Activated B cell treated with CpG ODN at 0.5 μM for 24 hours (primary cell): ENCODE measurements around the gene INPP5A. TPM values are rescaled to one million over a fixed set of nuclear protein-coding genes. Genes with fewer than 3 reads are reported as not detected.

Source experiments
- ATAC-seq: fragments of 200-7000 bp; cut with Tn5 transposase; one replicate; pipeline ENCODE4 v1.10.0; 2021; ENCODE audit warnings: low read depth, mild to moderate bottlenecking, moderate library complexity
- CTCF ChIA-PET: fragments of 350-600 bp; sonication (Branson Sonifier 250); formaldehyde crosslinking; loops from one replicate; lab custom pipeline; 2021; ENCODE audit warnings: antibody characterized with exemption; lab: Charles Lee
- POLR2A ChIA-PET: fragments of 350-600 bp; sonication (Branson Sonifier 250); formaldehyde crosslinking; loops from one replicate; lab custom pipeline; 2021; ENCODE audit warnings: antibody characterized with exemption; lab: Charles Lee
- DNase-seq: peaks from one replicate; pipeline ENCODE4 v3.0.0; 2022
- H3K27ac Mint-ChIP-seq: one replicate; pipeline ENCODE4 v1.8.0; 2020; ENCODE audit warnings: mixed read lengths
- H3K27me3 Mint-ChIP-seq: one replicate; pipeline ENCODE4 v1.8.0; 2021; ENCODE audit warnings: mixed read lengths
- H3K36me3 Mint-ChIP-seq: one replicate; pipeline ENCODE4 v1.8.0; 2021; ENCODE audit warnings: low read depth, mixed read lengths
- H3K4me1 Mint-ChIP-seq: one replicate; pipeline ENCODE4 v1.8.0; 2021; ENCODE audit warnings: mixed read lengths
- H3K4me3 Mint-ChIP-seq: one replicate; pipeline ENCODE4 v1.8.0; 2020; ENCODE audit warnings: mild to moderate bottlenecking, mixed read lengths
- H3K9me3 Mint-ChIP-seq: one replicate; pipeline ENCODE4 v1.8.0; 2020; ENCODE audit warnings: mixed read lengths
- intact Hi-C: fragments of 100-400 bp; cut with micrococcal nuclease; formaldehyde crosslinking; loops from one replicate; pipeline ENCODE4 v1.15.1; 2024
- total RNA-seq: library from RNA; stranded (reverse); gene quantifications from 2 replicates; pipeline ENCODE4 v1.2.3, GENCODE V29; 2022
- TF ChIP-seq, protein P1 (sequence below): fragments of 200-600 bp; IDR thresholded peaks from one replicate; pipeline ENCODE4 v1.8.0; 2022; ENCODE audit warnings: antibody characterized with exemption, mild to moderate bottlenecking

Gene INPP5A
- total RNA-seq, 1 donor from 2014 or later: 24.9 TPM

DNA sequence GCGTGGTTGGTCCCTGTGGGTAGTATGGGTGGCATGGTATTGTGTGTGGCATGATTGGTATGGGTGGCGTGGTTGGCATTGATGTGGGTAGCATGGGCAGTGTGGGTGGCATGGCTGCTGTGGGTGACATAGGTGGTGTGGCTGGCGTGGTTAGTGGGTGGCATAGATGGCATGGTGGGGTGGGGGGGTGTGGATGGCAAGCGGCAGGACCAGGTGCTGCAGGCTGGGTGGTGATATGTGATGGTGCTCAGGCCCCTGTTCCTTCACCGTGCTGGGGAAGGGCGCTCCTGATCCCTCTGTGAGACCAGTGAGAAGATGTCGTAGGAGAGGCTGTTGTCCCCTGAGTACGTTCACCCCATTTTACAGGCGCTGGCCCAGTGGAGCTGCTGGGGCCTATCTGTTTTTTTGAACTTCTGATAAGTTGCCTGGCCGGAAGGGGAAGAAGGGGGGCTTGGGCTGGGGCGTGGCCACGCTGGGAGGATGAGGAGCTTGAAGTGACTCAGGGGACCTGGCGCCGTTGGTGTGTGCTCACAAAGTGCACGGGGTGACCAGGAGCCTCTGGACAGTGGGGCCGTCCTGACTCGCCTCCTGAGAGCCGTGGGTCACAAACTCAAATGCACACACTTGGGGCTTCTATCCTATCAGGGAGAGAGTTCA lies 17.5 kb downstream of the INPP5A start:
- Mint-ChIP-seq H3K27me3 (no peaks in the 10 kb centered on the region), H3K4me1 (peaks cover 33% of the 10 kb centered on the region), H3K9me3 (no peaks in the 10 kb centered on the region), H3K36me3 (no peaks in the 10 kb centered on the region), H3K4me3 (no peak overlapping the region), H3K27ac (no peak overlapping the region)
- TF ChIP-seq, protein P1, sequence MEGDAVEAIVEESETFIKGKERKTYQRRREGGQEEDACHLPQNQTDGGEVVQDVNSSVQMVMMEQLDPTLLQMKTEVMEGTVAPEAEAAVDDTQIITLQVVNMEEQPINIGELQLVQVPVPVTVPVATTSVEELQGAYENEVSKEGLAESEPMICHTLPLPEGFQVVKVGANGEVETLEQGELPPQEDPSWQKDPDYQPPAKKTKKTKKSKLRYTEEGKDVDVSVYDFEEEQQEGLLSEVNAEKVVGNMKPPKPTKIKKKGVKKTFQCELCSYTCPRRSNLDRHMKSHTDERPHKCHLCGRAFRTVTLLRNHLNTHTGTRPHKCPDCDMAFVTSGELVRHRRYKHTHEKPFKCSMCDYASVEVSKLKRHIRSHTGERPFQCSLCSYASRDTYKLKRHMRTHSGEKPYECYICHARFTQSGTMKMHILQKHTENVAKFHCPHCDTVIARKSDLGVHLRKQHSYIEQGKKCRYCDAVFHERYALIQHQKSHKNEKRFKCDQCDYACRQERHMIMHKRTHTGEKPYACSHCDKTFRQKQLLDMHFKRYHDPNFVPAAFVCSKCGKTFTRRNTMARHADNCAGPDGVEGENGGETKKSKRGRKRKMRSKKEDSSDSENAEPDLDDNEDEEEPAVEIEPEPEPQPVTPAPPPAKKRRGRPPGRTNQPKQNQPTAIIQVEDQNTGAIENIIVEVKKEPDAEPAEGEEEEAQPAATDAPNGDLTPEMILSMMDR: no peak
- peak; percentile 59 for ATAC-seq
- ChIA-PET CTCF (interaction anchor here (0.6 kb wide), 1 partner anchor 17 kb away, joined by 3 read pairs; no protein-coding TSS in a partner anchor), POLR2A (interaction anchor here (0.8 to 2.1 kb wide), 8 partner anchors 10 to 168 kb away, joined by 3 to 30 read pairs (median 3); no protein-coding TSS in a partner anchor)
- intact Hi-C loops: loop anchor here (1.0 kb wide), 4 partner anchors 8 to 38 kb away; partner anchors contain the start of gene INPP5A
- DNase-seq: peak; percentile 63

DNA sequence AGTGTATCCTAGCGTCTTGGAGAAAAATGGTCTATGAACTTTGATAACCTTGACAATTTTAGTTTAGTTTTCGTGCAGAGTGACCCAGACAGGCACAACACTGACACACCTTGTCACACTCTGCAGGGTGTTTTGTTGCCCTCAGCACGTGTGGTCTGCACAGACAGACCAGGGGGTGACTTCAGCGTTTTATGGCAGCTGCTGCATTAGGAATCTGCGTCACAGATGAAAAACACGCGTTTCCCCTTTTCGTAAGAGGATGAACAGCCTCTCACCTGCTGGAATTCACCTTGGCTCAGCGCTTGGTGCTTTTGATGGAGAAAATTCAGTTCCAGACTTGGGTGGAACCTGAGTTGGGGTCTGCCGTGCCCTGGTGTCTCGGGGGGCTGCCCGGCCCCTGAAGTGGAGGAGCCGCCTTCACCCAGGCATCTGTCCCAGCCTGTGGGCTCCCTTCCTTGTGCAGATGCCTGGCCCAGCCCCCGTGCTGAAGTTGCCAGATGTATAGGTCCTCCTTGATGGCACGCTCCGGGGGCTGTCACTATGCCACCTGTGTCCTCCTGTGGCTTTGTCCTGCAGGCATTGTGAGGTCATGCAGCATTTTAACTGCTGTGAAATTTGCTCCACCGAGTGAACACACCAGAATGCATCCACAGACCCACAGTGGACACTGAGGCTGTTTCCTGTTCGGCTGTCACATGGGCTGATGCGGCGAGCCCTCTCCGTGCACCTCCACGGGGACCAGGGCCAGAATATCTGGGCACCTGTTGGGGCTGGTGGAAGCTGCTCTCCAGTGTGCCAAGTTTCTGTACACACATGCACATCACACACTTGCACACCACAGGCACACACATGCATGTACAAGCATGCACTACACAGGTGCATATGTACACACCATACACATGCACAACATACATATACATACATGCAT lies 18.3 kb downstream of the INPP5A start:
- CTCF ChIA-PET: no interaction called here
- Mint-ChIP-seq H3K36me3 (no peaks in the 10 kb centered on the region), H3K27ac (no peak overlapping the region), H3K4me3 (no peak overlapping the region), H3K4me1 (peaks cover 33% of the 10 kb centered on the region), H3K9me3 (no peaks in the 10 kb centered on the region), H3K27me3 (no peaks in the 10 kb centered on the region)
- DNase-seq (no peak), ATAC-seq (peak; percentile 54)
- intact Hi-C loops: loop anchor here (1.0 kb wide), 4 partner anchors 9 to 37 kb away; partner anchors contain the start of gene INPP5A
- TF ChIP-seq, protein P1: no peak
- POLR2A ChIA-PET: interaction anchor here (0.8 to 2.1 kb wide), 8 partner anchors 10 to 168 kb away, joined by 3 to 30 read pairs (median 3); no protein-coding TSS in a partner anchor

DNA sequence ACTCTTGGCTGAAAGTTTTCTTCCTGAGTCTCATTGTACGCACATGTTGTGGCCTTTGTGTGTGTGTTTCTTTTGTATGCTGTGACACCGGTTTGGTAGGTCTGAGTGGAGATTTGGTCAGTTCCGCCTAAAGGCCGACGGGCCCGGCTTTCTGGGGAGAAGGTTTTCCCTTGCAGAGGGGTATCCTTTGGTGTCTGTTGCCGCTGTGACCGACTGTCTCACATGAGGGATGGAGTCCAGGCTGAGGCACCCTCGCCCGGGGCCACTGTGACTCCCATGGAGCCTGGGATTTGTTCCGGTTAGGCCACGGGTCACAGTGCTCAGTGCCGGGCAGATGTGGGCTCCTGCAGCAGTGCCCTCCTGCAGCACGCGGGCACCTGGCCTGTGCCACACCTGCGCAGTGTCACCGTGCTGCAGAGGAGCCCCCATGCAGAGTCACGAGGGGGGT lies 19.4 kb downstream of the INPP5A start:
- no peak overlapping the region for H3K27ac Mint-ChIP-seq
- peak overlapping the region; percentile 25 for H3K4me3 Mint-ChIP-seq
- ATAC-seq (no peak), DNase-seq (no peak)
- H3K27me3 Mint-ChIP-seq: no peaks in the 10 kb centered on the region
- peaks cover 33% of the 10 kb centered on the region for H3K4me1 Mint-ChIP-seq
- intact Hi-C loops: no loop called here
- ChIA-PET POLR2A (no interaction called here), CTCF (no interaction called here)
- H3K36me3 Mint-ChIP-seq: no peaks in the 10 kb centered on the region
- TF ChIP-seq, protein P1: no peak
- H3K9me3 Mint-ChIP-seq: no peaks in the 10 kb centered on the region

DNA sequence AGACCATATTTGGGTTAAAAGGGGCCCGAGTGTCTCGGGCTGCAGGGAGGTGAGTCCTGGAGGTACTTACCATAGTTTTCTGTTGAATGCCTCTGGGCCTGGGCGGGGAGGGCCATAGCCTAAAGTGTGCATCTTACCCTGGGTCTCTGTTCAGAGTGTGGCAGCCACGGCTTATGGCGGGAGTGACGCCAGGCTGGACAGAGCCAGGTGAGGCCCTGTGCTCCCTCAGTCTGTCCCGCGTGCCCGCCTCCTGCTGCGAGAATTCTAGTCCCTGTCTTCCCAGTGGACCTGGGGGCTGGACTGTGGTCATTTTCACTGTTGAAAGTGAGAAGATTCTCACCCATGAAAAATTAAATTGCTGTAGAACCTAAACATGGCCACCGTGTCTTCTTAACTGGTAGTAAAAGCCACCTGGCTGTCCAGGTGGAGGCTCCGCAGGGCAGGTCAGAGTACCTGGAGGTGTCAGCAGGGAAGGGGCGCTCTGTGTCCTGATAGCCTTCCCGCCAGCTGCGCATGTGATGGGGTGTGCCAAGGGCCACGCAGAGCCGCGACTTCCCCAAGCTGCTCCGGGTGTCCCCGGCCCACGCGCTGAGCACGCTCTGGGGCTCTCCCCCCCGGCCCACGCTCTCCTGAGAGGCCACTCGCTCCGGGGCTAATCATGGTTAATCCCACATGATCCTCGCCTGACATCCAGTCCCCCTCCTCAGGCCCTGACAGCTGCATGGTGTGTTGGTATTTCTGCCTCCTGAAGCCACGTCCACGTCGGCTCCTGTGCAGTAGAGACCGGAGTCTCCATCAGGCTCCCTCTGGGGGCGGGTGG lies 20.3 kb downstream of the INPP5A start:
- Mint-ChIP-seq H3K27ac (no peak overlapping the region), H3K27me3 (no peaks in the 10 kb centered on the region), H3K4me1 (peaks cover 36% of the 10 kb centered on the region), H3K36me3 (no peaks in the 10 kb centered on the region), H3K4me3 (no peak overlapping the region), H3K9me3 (no peaks in the 10 kb centered on the region)
- no peak for ATAC-seq
- no peak for DNase-seq
- intact Hi-C loops: no loop called here
- TF ChIP-seq, protein P1: no peak
- POLR2A ChIA-PET: interaction anchor here (4.0 kb wide), 1 partner anchor 13 kb away, joined by 34 read pairs; no protein-coding TSS in a partner anchor
- CTCF ChIA-PET: no interaction called here
